ENCODE results near the gene EID1. TPM values are rescaled to one million over a fixed set of nuclear protein-coding genes. Genes with fewer than 3 reads are reported as not detected.
"Not testable (repeated sequence)": the region's sequence is repeated elsewhere in the genome, so short reads cannot be mapped to it uniquely, and the experiment has no call there.

Gene EID1
- total RNA-seq, 4 donors from 2014 or later, result 33.6 to 189 (median 66.1) TPM

DNA sequence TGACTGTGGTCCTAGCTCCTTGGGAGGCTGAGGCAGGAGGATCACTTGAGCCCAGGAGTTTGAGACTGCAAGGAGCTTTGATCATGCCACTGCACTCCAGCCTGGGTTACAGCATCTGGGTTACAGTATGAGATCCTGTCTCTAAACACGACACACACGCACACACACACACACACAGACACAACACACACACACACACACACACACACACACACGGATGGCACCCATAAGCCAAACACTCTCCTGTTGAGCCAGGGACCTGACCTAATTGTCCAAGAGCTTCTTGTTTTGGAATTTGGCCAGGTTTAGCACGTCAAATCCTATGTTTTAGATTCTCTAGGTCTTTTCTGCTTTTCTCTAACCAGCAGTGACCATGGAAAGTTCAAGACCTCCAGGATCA lies 26.8 kb downstream of the EID1 start:
- Histone ChIP-seq H3K4me1 (no peaks in the 10 kb centered on the region), H3K27ac (no peak overlapping the region), H3K36me3 (no peaks in the 10 kb centered on the region), H3K27me3 (no peaks in the 10 kb centered on the region), H3K9me3 (no peaks in the 10 kb centered on the region), H3K4me3 (no peak overlapping the region)
- no peak for TF ChIP-seq POLR2A (IDR thresholded peaks at IDR 0.05)
- TF ChIP-seq, protein P1, sequence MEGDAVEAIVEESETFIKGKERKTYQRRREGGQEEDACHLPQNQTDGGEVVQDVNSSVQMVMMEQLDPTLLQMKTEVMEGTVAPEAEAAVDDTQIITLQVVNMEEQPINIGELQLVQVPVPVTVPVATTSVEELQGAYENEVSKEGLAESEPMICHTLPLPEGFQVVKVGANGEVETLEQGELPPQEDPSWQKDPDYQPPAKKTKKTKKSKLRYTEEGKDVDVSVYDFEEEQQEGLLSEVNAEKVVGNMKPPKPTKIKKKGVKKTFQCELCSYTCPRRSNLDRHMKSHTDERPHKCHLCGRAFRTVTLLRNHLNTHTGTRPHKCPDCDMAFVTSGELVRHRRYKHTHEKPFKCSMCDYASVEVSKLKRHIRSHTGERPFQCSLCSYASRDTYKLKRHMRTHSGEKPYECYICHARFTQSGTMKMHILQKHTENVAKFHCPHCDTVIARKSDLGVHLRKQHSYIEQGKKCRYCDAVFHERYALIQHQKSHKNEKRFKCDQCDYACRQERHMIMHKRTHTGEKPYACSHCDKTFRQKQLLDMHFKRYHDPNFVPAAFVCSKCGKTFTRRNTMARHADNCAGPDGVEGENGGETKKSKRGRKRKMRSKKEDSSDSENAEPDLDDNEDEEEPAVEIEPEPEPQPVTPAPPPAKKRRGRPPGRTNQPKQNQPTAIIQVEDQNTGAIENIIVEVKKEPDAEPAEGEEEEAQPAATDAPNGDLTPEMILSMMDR (IDR thresholded peaks at IDR 0.05), result no peak
- DNase-seq, result no peak
- intact Hi-C loops (cut with DNase I), result no loop called here
- WGBS, 2 donors, result 87 to 88% methylated on average over 3 to 4 of the region's 4 CpGs

DNA sequence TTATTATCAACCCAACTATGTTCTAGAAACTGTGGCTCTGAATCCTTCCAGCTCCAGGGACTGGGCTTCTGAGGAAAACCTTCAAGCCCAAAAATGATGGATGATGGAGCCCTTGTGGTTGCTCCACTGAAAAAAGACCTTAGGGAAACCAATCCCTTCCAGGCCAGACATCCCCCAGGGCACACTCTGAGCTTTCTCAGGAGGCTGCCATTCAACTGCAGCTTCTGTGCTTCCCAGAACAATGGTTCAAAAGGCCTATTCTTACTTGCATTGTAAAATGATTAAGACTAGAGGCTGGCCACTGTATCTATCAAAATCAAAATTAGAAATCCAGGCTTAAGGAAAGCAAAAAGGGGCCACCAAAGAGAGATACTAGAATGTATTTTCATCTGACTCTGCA lies 27.3 kb downstream of the EID1 start:
- DNase-seq, result no peak
- H3K27me3 ChIP-seq, result no peaks in the 10 kb centered on the region
- H3K4me1 ChIP-seq, result no peaks in the 10 kb centered on the region
- intact Hi-C loops (cut with DNase I), result no loop called here
- no peak overlapping the region for H3K4me3 ChIP-seq
- H3K27ac ChIP-seq, result no peak overlapping the region
- no peaks in the 10 kb centered on the region for H3K36me3 ChIP-seq
- H3K9me3 ChIP-seq, result no peaks in the 10 kb centered on the region
- no peak for TF ChIP-seq POLR2A (IDR thresholded peaks at IDR 0.05)
- TF ChIP-seq, protein P1 (IDR thresholded peaks at IDR 0.05), result no peak

DNA sequence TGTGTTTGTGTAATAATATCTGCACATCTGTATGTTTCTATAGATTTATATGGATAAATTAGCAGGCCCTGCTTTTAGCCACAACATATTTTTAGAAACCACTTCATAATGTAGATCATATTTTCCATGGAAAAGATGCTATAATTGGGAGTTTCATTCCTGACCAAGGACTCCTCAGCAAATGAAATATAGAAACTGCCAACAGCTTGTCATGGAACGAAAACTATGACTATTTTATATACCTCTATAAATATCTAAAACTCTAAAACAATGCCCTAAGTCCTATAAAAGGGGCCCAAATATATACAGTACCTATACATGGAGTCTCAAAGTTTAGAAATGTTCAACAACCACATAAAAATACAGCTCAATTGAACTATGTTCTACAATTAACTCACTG lies 27.9 kb downstream of the EID1 start:
- no peaks in the 10 kb centered on the region for H3K27me3 ChIP-seq
- H3K4me3 ChIP-seq, result no peak overlapping the region
- TF ChIP-seq, protein P1 (IDR thresholded peaks at IDR 0.05), result no peak
- no peak for TF ChIP-seq POLR2A (IDR thresholded peaks at IDR 0.05)
- 60 to 81% methylated on average over 1 of the region's 1 CpG for WGBS, 2 donors
- H3K4me1 ChIP-seq, result no peaks in the 10 kb centered on the region
- H3K9me3 ChIP-seq, result no peaks in the 10 kb centered on the region
- intact Hi-C loops (cut with DNase I), result no loop called here
- H3K36me3 ChIP-seq, result no peaks in the 10 kb centered on the region
- H3K27ac ChIP-seq, result no peak overlapping the region
- DNase-seq, result no peak

DNA sequence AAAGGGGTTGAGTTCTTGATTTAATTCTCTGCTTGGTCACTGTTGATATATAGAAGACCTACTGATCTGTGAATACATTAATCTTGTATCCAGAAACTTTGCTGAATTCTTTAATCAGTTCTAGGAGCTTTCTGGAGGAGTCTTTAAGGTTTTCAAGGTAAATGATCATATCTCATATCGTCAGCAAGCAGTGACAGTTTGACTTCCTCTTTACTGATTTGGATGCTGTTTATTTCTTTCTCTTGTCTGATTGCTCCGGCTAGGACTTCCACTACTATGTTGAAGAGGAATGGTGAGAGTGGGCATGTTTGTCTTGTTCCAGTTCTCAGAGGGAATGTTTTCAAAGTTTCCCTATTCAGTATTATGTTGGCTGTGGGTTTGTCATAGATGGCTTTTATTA lies 31.4 kb downstream of the EID1 start:
- DNase-seq; H3K27me3 ChIP-seq; intact Hi-C loops (cut with DNase I); H3K4me1 ChIP-seq; H3K27ac ChIP-seq; H3K36me3 ChIP-seq; H3K4me3 ChIP-seq; H3K9me3 ChIP-seq: not testable (repeated sequence)
- 63 to 79% methylated on average over 2 of the region's 2 CpGs for WGBS, 2 donors

DNA sequence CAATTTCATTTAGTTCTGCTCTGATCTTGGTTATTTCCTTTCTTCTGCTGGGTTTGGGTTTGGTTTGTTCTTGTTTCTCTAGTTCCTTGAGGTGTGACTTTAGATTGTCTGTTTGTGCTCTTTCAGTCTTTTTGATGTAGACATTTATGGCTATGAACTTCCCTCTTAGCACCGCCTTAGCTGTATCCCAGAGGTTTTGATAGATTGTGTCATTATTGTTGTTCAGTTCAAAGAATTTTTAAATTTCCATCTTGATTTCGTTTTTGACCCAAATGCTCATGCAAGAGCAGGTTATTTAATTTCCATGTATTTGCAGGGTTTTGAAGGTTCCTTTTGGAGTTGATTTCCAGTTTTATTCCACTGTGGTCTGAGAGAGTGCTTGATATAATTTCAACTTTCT lies 32.6 kb downstream of the EID1 start:
- H3K27ac ChIP-seq; H3K9me3 ChIP-seq; H3K36me3 ChIP-seq; H3K27me3 ChIP-seq; H3K4me1 ChIP-seq; intact Hi-C loops (cut with DNase I); DNase-seq; H3K4me3 ChIP-seq: not testable (repeated sequence)
- 67% methylated on average over 2 of the region's 2 CpGs for WGBS, 2 donors

DNA sequence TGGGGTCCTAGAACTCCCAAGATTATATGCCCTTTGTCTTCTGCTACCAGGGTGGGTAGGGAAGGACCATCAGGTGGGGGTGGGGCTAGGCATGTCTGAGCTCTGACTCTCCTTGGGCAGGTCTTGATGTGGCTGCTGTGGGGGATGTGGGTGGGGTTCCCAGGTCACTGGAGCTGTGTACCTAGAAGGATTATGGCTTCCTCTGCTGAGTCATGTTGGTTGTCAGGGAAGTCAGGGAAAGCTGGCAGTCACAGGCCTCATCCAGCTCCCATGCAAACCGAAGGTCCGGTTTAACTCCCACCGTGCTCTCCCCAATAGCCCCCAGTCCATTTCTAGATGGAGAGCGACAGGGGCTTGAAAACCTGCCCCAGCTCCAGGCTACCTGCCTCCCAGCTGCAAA lies 35.2 kb downstream of the EID1 start:
- no peaks in the 10 kb centered on the region for H3K27me3 ChIP-seq
- intact Hi-C loops (cut with DNase I), result no loop called here
- H3K4me1 ChIP-seq, result no peaks in the 10 kb centered on the region
- H3K9me3 ChIP-seq, result no peaks in the 10 kb centered on the region
- TF ChIP-seq POLR2A (IDR thresholded peaks at IDR 0.05), result no peak
- TF ChIP-seq, protein P1 (IDR thresholded peaks at IDR 0.05), result no peak
- H3K27ac ChIP-seq, result no peak overlapping the region
- no peaks in the 10 kb centered on the region for H3K36me3 ChIP-seq
- DNase-seq, result no peak
- no peak overlapping the region for H3K4me3 ChIP-seq
- 93% methylated on average over 4 of the region's 4 CpGs; no CpG with 5 or more reads in 1 of the 2 donors for WGBS, 2 donors

All from esophagus squamous epithelium (tissue), 5 donors.